GM23248 (cell line): ENCODE data around the gene CATSPERE. TPM values are rescaled to one million over a fixed set of nuclear protein-coding genes. Genes with fewer than 3 reads are reported as not detected.
"Not testable (repeated sequence)": the region's sequence is repeated elsewhere in the genome, so short reads cannot be mapped to it uniquely, and the experiment has no call there.

Experiments
- DNase-seq: peaks from one replicate; pipeline ENCODE4 v3.0.0-alpha.2; 2015
- H2AFZ ChIP-seq: fragments of 200-600 bp; sonication (generic); 2 replicates; pipeline ENCODE4 v1.6.1; 2016; ENCODE audit warnings: antibody characterized with exemption
- H3F3A ChIP-seq: fragments of 200-600 bp; sonication (generic); 2 replicates; pipeline ENCODE4 v1.6.1; 2016; ENCODE audit warnings: mild to moderate bottlenecking, antibody characterized with exemption, mixed run types; ENCODE audit not compliant: insufficient read depth
- H3K27ac ChIP-seq: fragments of 200-600 bp; sonication (generic); 2 replicates; pipeline ENCODE4 v1.5.1; 2016; ENCODE audit warnings: mild to moderate bottlenecking
- H3K27me3 ChIP-seq: fragments of 200-600 bp; sonication (generic); replicated peaks from 2 replicates; pipeline ENCODE4 v1.6.1; 2016; ENCODE audit warnings: mild to moderate bottlenecking; ENCODE audit not compliant: insufficient read depth
- H3K36me3 ChIP-seq: fragments of 200-600 bp; sonication (generic); 2 replicates; pipeline ENCODE4 v1.6.1; 2016; ENCODE audit warnings: low read depth, mild to moderate bottlenecking
- H3K4me1 ChIP-seq: fragments of 200-600 bp; sonication (generic); 2 replicates; pipeline ENCODE4 v1.6.1; 2016; ENCODE audit warnings: mild to moderate bottlenecking; ENCODE audit not compliant: insufficient read depth
- H3K4me2 ChIP-seq: fragments of 200-600 bp; sonication (generic); one replicate; pipeline ENCODE4 v1.6.1; 2016; ENCODE audit warnings: mild to moderate bottlenecking; ENCODE audit not compliant: unreplicated experiment
- H3K4me3 ChIP-seq: fragments of 200-600 bp; sonication (generic); 2 replicates; pipeline ENCODE4 v1.5.1; 2016; ENCODE audit warnings: mild to moderate bottlenecking
- H3K79me2 ChIP-seq: fragments of 200-600 bp; sonication (generic); 2 replicates; pipeline ENCODE4 v1.6.1; 2016; ENCODE audit warnings: mild to moderate bottlenecking; ENCODE audit not compliant: insufficient read depth
- H3K9ac ChIP-seq: fragments of 200-600 bp; sonication (generic); 2 replicates; pipeline ENCODE4 v1.6.1; 2016; ENCODE audit warnings: mild to moderate bottlenecking
- H3K9me2 ChIP-seq: fragments of 200-600 bp; sonication (generic); 2 replicates; pipeline ENCODE4 v1.6.1; 2016; ENCODE audit warnings: mixed run types, mild to moderate bottlenecking, moderate library complexity; ENCODE audit not compliant: insufficient read depth
- H3K9me3 ChIP-seq: fragments of 200-600 bp; sonication (generic); one replicate; pipeline ENCODE4 v1.6.1; 2017; ENCODE audit warnings: low read depth
- H4K20me1 ChIP-seq: fragments of 200-600 bp; sonication (generic); 2 replicates; pipeline ENCODE4 v1.6.0; 2016; ENCODE audit not compliant: insufficient read depth
- EZH2 ChIP-seq: fragments of 200-600 bp; sonication (generic); IDR thresholded peaks from 2 replicates; pipeline ENCODE4 v1.6.1; 2018; ENCODE audit warnings: antibody characterized with exemption, mild to moderate bottlenecking; ENCODE audit not compliant: insufficient read depth, poor library complexity, severe bottlenecking
- EZH2phosphoT487 ChIP-seq: fragments of 200-600 bp; sonication (generic); IDR thresholded peaks from 2 replicates; pipeline ENCODE4 v1.6.1; 2018; ENCODE audit warnings: antibody characterized with exemption, moderate library complexity, mild to moderate bottlenecking, low read depth; ENCODE audit not compliant: insufficient read depth
- WGBS, 2 experiments: methylation state at CpG; one replicate each; pipeline ENCODE4 v1.1.6; 2015 to 2017; ENCODE audit warnings: low lambda C conversion rate in 2 of 2, low coverage in 1 of 2; ENCODE audit errors: missing lambda C conversion rate in 2 of 2; 5-methylcytosine and 5-hydroxymethylcytosine counted together
- in situ Hi-C: fragments of 300-500 bp; cut with MboI; formaldehyde crosslinking; loops from 2 replicates; pipeline ENCODE4 v1.15.0; 2020
- polyA plus RNA-seq: library from polyadenylated mRNA; unstranded; fragments of >200 nt; fragmentation: Nextera tagmentation; extraction: Ambion mirVana; gene quantifications from 2 replicates; pipeline ENCODE4 v1.2.1, GENCODE V29; 2016
- total RNA-seq: library from RNA; depleted of rRNA; stranded (reverse); fragments of >200 nt; shearing (Covaris generic); gene quantifications from 2 replicates; pipeline ENCODE4 v1.2.3, GENCODE V29; 2014

Gene CATSPERE
- total and polyA plus RNA-seq, 2 experiments from 2014 or later: 0.85 to 1.2 TPM

DNA sequence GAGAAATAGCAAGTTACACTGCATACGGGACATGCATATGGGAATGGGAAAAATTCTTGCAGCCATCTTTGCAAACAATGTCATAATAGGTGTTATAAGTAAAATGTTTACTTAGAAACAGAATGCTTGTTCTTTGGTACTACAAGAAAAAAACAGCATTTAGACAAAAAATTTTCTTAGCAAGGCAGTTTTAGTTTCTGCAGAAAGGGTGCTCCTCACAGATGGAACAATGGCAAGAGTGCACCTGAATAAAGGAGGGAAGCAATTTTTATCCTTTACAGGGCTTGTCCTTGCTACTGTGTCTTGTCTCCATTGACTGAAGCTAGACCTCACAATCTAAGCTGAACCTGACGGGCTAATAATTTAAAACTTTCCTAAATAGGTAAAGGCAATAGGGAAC, 112.7 kb downstream of the CATSPERE start:
- H3K4me1 ChIP-seq: no peaks in the 10 kb centered on the region
- H3K27ac ChIP-seq: no peak overlapping the region
- H4K20me1 ChIP-seq: no peaks in the 10 kb centered on the region
- no peak overlapping the region for H3K4me3 ChIP-seq
- 0 out of 2 replicates have a peak, but pooled peaks cover 6% of the 10 kb centered on the region for H3K36me3 ChIP-seq
- no peaks in the 10 kb centered on the region for H3K27me3 ChIP-seq
- TF ChIP-seq EZH2phosphoT487 (no peak), EZH2 (no peak)
- no peak for DNase-seq
- H2AFZ ChIP-seq: no peak overlapping the region
- WGBS, 2 experiments: 63 to 67% methylated on average over 2 of the region's 2 CpGs
- peaks cover 9% of the 10 kb centered on the region for H3F3A ChIP-seq
- H3K9ac ChIP-seq: no peak overlapping the region
- no peaks in the 10 kb centered on the region for H3K9me3 ChIP-seq
- in situ Hi-C loops: no loop called here
- no peaks in the 10 kb centered on the region for H3K79me2 ChIP-seq
- no peak overlapping the region for H3K4me2 ChIP-seq
- H3K9me2 ChIP-seq: no peaks in the 10 kb centered on the region; the same call in 1 of the 2 replicates

DNA sequence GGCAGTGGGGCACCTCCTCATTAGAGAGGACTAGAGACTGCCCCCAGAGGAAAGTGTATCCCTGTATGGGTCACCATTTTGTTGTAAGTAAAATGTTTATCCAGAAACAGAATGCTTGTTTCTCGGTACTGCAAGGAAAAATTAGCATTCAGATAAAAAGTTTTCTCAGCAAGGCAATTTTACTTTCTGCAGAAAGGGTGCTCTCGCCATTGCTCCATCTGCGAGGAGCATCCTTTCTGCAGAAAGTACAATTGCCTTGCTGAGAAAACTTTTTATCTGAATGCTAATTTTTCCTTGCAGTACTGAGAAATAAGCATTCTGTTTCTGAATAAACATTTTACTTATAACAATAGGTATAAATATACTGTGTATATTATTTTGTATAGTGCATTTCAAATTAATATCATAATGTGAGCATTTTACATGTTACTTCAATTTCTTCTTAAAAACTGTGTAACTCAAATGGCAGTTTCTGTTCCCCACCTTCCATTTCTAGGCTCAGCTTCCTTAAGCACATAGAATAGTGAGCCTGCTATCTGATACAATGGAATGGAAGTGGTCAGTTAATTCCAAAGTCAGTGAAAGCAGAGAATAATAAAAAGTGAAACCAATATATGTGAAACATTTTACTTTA, 115.3 kb downstream of the CATSPERE start:
- Histone ChIP-seq H4K20me1 (no peaks in the 10 kb centered on the region), H3K4me2 (no peak overlapping the region), H3K27me3 (no peaks in the 10 kb centered on the region), H3K4me1 (no peaks in the 10 kb centered on the region), H3K36me3 (0 out of 2 replicates have a peak, but pooled peaks cover 6% of the 10 kb centered on the region), H2AFZ (no peak overlapping the region), H3F3A (peaks cover 9% of the 10 kb centered on the region), H3K9ac (no peak overlapping the region), H3K9me2 (no peaks in the 10 kb centered on the region), H3K9me3 (no peaks in the 10 kb centered on the region), H3K79me2 (no peaks in the 10 kb centered on the region), H3K4me3 (no peak overlapping the region), H3K27ac (no peak overlapping the region)
- in situ Hi-C loops: no loop called here
- peak; percentile 20 for DNase-seq
- TF ChIP-seq EZH2phosphoT487 (no peak), EZH2 (no peak)
- 81 to 87% methylated on average over 3 of the region's 3 CpGs for WGBS, 2 experiments

DNA sequence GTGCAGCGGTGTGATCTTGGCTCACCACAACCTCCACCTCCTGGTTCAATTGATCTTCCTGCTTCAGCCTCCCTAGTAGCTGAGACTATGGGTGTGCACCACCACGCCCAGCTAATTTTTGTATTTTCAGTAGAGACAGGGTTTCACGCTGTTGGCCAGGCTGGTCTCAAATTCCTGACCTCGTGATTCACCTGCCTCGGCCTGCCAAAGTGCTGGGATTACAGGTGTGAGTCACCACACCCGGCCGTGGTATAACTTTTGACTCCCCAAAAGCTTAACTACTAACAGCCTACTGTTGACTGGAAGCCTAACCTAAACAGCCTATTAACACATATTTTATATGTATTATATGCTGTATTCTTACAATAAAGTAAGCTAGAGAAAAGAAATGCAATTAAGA, 117.1 kb downstream of the CATSPERE start:
- H3K4me3 ChIP-seq, H2AFZ ChIP-seq, H3K79me2 ChIP-seq, H4K20me1 ChIP-seq, H3K4me1 ChIP-seq, H3K27me3 ChIP-seq, DNase-seq, H3K9me3 ChIP-seq, H3F3A ChIP-seq, H3K9ac ChIP-seq, in situ Hi-C loops, H3K4me2 ChIP-seq, H3K27ac ChIP-seq, H3K9me2 ChIP-seq, H3K36me3 ChIP-seq: not testable (repeated sequence)
- WGBS, 2 experiments: 80 to 87% methylated on average over 7 of the region's 7 CpGs

DNA sequence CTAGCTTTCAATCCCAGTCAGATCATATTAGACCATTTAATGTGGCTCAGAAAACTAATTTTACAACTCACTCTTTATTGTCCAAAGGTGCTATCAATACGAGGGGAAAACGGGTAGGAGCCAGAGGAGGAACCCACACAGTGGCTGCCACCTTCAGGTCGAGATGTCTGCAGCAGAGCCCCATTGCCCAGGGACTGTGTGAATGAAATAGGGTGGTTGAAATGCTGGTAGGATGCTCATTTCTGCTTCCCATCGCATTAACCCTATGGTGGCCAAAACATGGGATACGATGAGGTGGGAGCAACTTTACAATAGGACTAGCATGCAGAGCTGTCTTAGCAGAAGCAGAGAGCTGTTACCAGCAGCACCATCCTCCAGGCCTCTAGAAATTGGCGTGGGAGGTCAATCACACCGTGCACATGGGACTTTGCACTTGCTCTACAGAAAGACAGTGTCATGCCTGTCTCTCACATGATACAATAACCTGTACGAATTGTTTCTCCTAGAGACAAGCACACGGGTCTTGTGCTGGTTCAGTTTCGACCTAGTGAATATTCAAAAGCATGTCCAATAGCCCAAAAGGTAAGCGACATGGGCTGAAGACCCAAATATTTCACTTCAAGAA, 122.4 kb downstream of the CATSPERE start:
- no peak overlapping the region for H3K4me2 ChIP-seq
- in situ Hi-C loops: no loop called here
- H3K4me1 ChIP-seq: no peaks in the 10 kb centered on the region
- WGBS, 2 experiments: 69 to 70% methylated on average over 11 of the region's 11 CpGs
- no peaks in the 10 kb centered on the region for H3K9me2 ChIP-seq
- no peaks in the 10 kb centered on the region for H3K36me3 ChIP-seq
- H3K27me3 ChIP-seq: no peaks in the 10 kb centered on the region
- H2AFZ ChIP-seq: no peak overlapping the region
- no peaks in the 10 kb centered on the region for H3F3A ChIP-seq
- no peak overlapping the region for H3K9ac ChIP-seq
- H3K4me3 ChIP-seq: no peak overlapping the region
- H3K27ac ChIP-seq: no peak overlapping the region
- H3K79me2 ChIP-seq: no peaks in the 10 kb centered on the region
- H4K20me1 ChIP-seq: no peaks in the 10 kb centered on the region
- no peaks in the 10 kb centered on the region for H3K9me3 ChIP-seq
- TF ChIP-seq EZH2phosphoT487: no peak
- TF ChIP-seq EZH2: no peak
- DNase-seq: no peak

DNA sequence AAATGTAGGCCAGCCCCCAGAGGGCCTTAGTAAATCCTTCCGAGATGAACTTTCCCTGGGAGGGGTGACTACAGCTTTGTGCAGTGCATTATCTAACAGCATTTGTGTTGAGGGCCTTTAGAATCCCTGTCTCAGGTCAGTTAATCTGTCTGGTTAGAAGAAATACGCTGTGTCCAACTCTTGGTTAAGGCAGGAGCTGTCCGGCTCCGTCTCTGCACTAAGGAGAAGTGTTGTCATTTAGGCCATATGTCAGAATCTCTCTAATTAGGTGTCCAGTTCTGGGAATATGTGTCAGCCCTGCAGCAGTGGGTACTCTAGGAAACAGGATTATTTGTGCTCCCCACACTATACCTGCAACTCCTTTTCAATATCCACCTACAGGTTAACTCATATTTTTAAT, 124.8 kb downstream of the CATSPERE start:
- in situ Hi-C loops: no loop called here
- H4K20me1 ChIP-seq: no peaks in the 10 kb centered on the region
- no peak for TF ChIP-seq EZH2
- no peak for TF ChIP-seq EZH2phosphoT487
- H3K4me2 ChIP-seq: no peak overlapping the region
- no peak for DNase-seq
- 91 to 92% methylated on average over 4 of the region's 4 CpGs for WGBS, 2 experiments
- H3K79me2 ChIP-seq: no peaks in the 10 kb centered on the region
- no peaks in the 10 kb centered on the region for H3K9me2 ChIP-seq
- no peaks in the 10 kb centered on the region for H3F3A ChIP-seq
- H3K4me3 ChIP-seq: no peak overlapping the region
- no peaks in the 10 kb centered on the region for H3K9me3 ChIP-seq
- H3K36me3 ChIP-seq: no peaks in the 10 kb centered on the region
- H3K27me3 ChIP-seq: no peaks in the 10 kb centered on the region
- no peaks in the 10 kb centered on the region for H3K4me1 ChIP-seq
- H3K27ac ChIP-seq: no peak overlapping the region
- no peak overlapping the region for H3K9ac ChIP-seq
- H2AFZ ChIP-seq: no peak overlapping the region
